Activated CD8-positive, alpha-beta memory T cell treated with anti-CD3 and anti-CD28 coated beads, Interleukin-2, amount 50 U/mL, for 48 hours (primary cell): Measurements from ENCODE around the gene ITGA5.

Experiments used
- DNase-seq: peaks from one replicate; pipeline ENCODE4 v3.0.0-alpha.2; 2020

Gene ITGA5

DNA sequence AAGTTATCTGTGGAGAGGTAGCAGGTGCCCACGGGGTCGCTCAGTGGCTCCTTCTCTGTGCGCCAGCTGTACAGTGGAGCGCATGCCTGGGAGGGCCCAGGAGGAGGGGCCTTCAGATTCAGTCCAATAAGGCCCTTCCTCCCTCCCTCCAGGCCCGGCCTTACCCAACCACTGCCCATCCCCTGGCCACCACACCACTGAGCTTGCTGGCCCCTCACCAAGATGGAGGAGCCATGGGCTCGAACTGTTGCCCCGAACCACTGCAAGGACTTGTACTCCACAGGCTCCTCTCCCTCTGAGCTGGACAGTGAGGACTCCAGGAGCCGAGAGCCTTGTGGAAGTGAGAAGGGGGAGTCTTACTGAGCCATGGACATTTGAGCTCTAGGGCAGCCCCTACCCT, 9.8 kb downstream of the ITGA5 start:
- DNase-seq: no peak

GRCh38 chr12:54407183-54407905, 11.7 kb downstream of the ITGA5 start:
- DNase-seq: no peak

DNA sequence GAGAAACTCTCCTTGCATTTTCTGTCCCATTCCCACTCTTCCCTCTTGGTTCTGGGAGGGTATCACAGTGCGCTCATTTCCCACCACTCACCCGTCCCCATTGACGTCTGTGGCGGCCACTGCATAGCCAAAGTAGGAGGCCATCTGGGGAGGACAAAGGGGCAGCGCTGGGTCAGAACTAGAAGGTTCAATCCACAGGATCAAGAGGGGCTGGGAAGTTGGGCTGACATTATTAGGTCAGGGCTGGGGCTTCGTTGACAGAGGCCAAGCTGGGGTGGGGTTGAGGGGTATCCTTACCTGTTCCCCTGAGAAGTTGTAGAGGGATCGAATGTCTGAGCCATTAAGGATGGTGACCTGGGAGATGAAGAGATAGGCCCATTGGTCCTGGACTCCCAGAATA, 13.5 kb downstream of the ITGA5 start:
- no peak for DNase-seq

- DNase-seq: no peak
These were observed 14.0 kb downstream of the ITGA5 start for GRCh38 chr12:54405106-54405505.

GRCh38 chr12:54404061-54405004, 14.7 kb downstream of the ITGA5 start:
- DNase-seq: peak; percentile 86

- DNase-seq: no peak
These were observed 17.9 kb downstream of the ITGA5 start for GRCh38 chr12:54401119-54401518.

DNA sequence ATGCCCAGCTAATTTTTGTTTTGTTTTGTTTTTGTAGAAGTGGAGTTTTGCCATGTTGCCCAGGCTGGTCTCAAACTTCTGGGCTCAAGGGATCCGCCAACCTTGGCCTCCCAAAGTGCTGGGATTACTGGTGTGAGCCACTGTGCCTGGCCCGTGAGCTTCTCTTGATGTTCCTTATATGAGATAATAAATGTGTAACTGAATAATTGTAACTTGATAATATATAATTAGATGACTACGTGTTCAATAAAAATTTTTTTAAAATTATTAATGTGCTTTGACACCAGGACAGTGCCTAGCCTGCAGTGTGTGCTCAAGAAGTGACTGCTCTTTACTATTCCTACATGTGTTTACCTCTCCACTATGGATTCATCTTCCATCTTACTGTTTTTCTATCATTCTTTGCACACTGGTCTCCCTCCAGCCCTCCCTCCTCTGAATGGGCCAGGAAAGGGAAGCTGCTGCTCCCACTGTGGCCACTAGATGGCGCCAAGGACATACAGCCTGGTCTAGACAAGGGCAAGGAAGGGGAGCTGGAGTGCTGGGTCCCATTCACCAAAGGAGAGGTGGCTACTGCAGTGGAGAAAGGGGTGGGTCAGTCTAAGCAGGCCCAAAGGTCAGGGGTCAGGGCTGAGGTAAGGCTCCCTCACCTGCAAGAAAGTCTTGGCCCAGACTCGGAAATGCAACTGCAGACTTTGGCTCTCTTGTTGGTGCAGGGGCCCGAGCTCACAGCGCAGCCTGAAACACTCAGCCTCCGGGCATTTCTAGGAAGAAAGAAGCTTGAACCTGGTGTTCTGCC, 19.9 kb downstream of the ITGA5 start:
- DNase-seq: peak; percentile 96

GRCh38 chr12:54398218-54398617, 20.8 kb downstream of the ITGA5 start:
- DNase-seq: no peak

DNA sequence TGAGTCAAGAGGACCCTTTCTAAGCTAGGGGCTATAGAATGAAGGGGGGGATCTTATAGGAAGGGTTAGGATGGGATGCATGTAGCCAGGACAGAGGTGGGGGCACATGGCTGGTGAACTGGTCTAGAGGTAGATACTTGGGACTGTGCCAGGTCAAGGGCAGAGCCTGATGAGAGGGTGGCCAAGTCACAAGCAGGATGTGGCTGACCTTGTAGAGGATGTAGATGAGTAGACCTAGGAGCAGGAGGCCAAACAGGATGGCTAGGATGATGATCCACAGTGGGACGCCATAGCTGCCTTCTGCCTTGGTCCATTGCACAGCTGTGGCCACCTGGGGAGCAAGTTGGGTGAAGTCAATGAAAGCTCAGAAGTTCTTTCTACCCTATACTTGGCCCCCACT, 21.9 kb downstream of the ITGA5 start:
- no peak for DNase-seq

GRCh38 chr12:54395545-54395944, 23.5 kb downstream of the ITGA5 start:
- no peak for DNase-seq

GRCh38 chr12:54394986-54395385, 24.1 kb downstream of the ITGA5 start:
- DNase-seq: no peak

- no peak for DNase-seq
These were observed 24.8 kb downstream of the ITGA5 start for GRCh38 chr12:54394281-54394719.

- DNase-seq: no peak
These were observed 25.3 kb downstream of the ITGA5 start for GRCh38 chr12:54393743-54394142.

DNA sequence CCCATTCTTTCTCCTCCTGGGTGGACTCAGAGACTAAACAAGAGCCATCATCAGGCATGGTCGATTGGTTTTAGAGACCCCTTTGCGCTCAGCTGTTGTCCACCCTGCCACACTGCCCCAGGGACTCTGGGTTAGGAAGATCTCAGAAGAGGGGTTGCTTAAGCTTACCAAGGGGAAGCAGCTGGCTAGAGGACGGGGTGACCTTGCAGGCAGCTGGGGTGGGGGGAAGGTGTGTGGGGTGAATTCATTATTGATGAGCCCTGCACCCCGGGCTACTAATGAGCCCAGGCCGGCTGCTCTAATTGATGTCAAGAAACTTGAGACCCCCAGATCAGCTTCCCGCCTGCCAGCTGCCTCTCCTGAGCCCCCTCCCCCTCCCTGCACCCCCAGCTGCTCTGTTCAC, 25.9 kb downstream of the ITGA5 start:
- DNase-seq: no peak

- DNase-seq: no peak
These were observed 26.4 kb downstream of the ITGA5 start for GRCh38 chr12:54392485-54393206.

DNA sequence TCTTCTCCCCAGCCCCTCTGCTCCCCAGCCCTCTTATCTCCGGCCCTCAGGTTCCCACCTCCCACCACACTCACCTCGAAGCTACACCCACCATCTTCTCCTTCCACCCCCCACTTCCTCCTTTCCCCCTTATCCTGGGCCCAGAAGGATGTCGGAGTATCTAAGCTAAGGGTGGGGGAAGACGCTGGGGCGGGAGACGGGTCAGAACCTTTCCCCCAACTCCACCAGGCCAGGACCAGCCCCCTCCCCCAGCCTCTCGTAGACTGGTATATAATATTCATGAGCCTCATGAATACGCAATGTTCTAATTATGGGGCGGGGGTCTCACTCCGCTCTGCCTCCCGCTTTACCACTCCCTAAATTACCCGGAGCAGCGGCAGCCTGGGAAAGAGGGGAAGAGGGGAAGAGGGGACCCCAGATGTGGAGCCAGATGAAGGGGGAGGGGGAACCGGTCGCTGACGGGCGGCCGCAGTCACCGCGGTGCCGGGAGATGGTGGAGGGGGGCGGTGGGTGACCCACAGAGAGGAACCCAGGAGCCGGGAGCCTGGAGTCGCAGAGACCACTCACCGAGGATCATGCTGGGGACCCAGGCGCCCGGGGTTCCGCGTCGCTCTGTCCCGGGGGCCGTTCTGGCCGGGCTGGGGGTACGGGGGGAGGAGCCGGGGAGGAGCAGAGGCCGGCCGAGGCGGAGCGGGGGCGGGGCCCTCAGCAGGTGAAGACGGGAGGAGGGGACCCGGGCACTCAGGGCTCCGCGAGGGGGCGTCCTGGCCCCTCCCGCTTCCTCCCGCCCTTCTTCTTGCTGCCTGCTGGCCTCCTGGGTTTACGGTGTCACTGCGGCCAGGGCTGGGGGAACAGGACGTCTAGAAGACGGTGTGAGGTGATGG, 28.2 kb downstream of the ITGA5 start:
- peak; percentile 84 for DNase-seq

DNA sequence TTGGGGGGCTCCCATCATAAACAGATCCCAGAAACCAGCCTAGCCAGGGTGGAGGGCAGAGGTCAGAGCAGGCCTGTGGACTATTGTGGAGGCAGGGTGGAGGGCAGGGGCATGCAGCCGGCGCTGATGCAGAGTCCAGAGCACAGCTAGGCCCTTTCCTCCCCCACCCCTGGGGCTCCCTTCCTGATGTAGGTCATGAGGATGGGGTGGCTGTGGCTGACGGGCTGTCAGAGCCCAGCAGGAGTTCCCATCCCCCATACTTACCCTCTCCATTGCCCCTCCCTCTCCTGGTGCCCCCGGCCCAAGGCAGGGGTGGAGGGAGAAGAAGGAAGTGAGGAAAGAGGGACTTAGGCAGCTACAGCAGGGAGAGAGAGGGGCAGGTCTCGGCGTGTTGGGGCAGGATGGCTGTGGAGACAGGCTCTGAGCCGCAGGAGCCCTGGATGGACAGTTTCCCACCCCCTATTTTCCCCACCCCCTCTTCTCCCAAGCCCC, 28.8 kb downstream of the ITGA5 start:
- no peak for DNase-seq

DNA sequence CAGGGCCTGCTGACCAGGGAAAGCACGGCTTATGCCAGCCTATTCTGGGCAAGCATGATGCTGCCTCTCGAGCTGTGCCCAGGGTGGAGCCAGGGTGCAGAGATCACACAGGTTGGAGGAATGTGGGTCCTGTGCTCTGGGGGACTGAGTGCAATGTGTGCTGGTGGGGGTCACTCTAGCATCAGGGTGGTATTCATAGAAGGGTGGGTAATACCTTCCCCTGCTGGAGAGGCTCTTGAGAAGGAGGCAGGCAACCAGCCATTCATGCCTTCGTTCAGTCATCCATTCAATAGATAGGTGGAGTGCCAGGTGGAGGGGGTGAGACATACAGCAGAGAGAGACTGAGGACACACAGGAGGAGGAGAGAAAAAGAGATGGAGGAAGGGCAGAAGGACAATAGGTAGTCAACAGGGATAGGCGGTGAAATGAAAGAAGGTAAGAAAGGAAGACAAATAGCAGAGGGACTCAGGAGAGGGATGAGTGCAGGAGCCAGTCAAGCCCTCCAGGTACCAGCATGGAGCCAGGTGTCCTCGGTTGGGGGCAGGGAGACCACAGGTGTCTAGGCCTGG, 29.4 kb downstream of the ITGA5 start:
- DNase-seq: no peak

GRCh38 chr12:54389134-54389508, 29.9 kb downstream of the ITGA5 start:
- DNase-seq: no peak

GRCh38 chr12:54388237-54389133, 30.6 kb downstream of the ITGA5 start:
- DNase-seq: no peak
